ENCODE data around the gene FASTKD1. TPM values are rescaled to one million over a fixed set of nuclear protein-coding genes. Genes with fewer than 3 reads are reported as not detected.
"Not testable (repeated sequence)": the region's sequence is repeated elsewhere in the genome, so short reads cannot be mapped to it uniquely, and the experiment has no call there.

Gene FASTKD1
- total RNA-seq, 1 experiment from 2014 or later: 40.4 TPM

DNA sequence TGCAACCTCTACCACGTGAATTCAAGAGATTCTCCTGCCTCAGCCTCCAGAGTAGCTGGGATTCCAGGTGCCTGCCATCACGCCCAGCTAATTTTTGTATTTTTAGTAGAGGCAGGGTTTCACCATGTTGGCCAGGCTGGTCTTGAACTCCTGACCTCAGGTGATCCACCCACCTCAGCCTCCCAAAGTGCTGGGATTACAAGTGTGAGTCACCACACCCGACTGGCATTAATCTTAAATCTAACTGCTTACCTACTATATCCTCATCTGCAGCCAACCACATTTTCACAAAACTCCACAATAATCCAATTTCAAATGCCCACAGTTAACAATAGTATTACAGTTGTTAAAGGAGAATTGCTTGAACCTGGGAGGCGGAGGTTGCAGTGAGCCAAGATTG, 2.9 kb downstream of the FASTKD1 start:
- DNase-seq (ENCODE audit: low spot score): not testable (repeated sequence)

DNA sequence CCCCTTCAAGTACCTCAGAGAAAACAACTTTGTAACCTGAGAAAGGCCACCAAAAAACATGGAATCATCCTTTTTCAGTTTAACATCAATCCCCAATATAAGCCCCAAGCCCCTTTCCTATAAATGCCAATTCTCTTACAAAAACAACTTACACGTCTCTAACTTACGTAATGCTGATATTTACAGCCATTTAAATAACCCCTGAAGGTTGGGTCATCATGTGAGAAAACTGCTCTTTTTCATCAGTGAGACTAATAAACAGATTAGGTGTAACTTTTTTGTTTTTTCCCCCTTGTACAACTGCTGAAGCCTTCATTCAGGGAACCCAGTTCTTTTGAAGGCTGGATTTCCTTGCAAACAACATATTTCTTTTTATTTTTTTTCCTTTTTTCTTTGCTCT, 3.7 kb downstream of the FASTKD1 start:
- DNase-seq (ENCODE audit: low spot score): no peak

DNA sequence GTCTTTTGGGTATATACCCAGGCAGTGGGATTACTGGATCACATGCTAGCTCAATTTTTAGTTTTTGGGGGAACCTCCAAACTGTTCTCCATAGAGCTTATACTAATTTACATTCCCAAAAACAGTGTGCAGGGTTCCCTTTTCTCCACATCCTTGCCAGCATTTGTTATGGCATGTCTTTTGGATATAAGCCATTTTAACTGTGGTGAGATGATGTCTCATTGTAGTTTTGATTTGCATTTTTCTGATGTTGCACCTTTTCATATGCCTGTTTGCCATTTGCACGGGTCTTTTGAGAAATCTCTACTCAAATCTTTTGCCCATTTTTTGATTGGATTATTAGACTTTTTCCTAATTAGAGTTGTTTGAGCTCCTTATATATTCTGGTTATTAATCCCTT, 8.0 kb downstream of the FASTKD1 start:
- no peak for DNase-seq (ENCODE audit: low spot score)

DNA sequence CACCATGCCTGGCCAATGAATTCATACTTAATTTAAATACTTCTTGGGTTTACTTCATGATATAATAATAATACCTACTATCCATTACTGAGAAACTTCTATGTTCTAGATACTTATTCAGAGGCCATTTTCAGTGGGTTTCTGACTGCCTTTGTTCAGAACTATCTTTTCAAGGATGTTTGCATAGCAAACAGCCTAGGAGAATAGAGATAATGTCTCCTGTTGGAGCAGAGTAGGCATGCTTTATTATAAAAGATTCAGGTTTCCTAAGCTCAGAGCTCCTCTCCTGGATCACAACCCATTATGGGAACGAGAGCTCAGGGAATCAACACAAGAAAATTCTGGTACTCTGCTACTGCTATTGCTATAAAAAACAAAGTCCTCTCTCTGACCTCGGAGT, 11.1 kb downstream of the FASTKD1 start:
- DNase-seq (ENCODE audit: low spot score): no peak

DNA sequence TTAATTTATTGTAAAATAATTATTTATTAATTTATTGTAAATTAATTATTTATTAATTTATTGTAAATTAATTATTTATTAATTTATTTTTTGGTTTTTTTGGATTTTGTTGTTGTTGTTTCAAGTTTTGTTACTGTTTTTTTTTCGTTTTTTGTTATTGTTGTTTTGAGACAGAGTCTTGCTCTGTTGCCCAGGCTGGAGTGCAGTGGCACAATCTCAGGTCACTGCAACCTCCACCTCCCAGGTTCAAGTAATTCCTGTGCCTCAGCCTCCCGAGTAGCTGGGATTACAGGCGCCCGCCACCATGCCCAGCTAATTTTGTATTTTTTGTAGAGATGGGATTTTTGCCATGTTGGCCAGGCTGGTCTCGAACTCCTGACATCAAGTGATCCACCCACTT, 11.6 kb downstream of the FASTKD1 start:
- not testable (repeated sequence) for DNase-seq (ENCODE audit: low spot score)

DNA sequence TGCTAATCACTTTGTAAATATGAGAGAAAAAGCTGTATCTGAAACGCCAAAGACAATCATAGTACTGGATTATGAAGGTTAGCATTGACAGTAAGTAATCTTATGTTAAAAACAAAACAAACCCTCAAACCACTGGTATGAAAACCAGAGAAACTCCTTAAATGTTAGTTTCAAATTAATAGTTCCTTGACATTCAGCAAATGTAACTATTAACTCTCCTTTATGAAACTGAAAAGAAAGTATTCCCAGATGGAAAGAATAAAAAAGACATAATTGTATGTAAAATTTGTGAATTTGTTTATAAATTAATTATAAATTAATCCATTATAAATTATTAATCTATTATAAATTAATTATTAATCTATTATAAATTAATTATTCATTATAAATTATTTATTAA, 12.3 kb downstream of the FASTKD1 start:
- DNase-seq (ENCODE audit: low spot score): no peak

DNA sequence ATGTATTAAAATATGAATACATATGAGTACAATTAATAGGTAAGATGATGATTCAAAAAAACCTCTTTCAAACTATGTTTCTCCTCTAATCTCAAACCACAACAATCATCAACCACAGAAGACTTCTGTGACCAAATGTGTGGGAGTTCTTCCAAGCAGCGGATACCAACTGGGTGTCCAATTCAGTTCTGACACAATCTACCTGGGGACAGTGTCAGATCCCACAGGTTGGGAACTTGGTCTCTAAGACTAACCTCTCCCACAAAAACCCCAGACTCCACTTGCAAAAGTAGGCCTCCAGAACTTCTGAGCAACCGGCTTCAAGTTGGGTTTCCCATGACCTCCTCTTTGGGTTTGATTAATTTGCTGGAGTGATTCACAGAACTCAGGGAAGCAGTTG, 26.9 kb downstream of the FASTKD1 start:
- DNase-seq (ENCODE audit: low spot score): no peak

DNA sequence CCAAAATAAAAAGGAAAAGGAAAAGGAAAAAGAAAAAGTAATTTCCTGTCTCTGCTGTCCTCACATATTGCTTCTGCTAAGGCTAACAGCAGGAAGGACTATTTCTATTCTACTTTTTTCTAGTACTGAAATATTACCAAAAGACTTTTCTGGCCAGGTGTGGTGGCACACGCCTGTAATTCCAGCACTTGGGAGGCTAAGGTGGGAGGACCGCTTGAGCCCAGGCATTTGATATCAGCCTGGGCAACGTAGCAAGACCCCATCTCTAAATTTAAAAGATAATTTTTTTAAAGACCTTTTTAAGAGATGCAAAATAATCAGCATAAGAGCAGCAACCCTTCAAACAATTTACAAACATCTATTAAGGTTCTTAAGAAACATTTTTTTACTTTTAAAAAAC, 31.2 kb downstream of the FASTKD1 start:
- DNase-seq (ENCODE audit: low spot score): no peak

DNA sequence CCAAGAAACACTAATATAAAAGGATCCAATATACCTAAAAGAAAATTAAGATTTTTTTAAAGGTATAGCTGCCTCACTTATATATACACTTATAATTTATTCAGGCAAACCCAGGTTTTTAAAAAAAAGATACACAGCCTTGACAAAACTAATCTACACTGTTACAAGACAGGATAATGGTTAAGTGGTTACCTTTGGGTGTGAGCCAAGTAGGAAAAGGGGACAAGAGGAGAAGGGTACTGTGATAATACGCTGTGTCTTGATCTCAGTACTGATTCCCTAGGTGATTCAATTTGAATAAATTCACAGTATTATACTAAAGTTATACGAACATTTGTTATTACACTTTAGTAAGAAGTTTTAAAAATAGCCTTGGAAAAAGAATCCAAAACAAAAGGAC, 33.5 kb downstream of the FASTKD1 start:
- no peak for DNase-seq (ENCODE audit: low spot score)

DNA sequence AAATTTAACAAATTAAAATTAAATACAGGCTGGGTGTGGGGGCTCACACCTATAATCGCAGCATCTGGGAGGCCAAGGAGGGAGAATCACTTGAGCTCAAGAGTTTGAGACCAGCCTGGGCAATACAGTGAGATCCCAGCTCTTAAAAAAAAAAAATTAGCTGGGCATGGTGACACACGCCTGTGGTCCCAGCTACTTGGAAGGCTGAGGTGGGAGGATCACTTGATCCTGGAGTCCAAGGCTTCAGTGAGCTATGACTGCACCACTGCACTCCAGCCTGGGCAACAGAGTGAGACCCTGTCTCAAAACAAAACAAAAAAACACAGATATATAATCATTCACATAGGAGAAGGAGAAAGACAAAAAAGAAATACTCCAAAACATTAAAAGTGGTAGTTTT, 34.2 kb downstream of the FASTKD1 start:
- DNase-seq (ENCODE audit: low spot score): not testable (repeated sequence)

DNA sequence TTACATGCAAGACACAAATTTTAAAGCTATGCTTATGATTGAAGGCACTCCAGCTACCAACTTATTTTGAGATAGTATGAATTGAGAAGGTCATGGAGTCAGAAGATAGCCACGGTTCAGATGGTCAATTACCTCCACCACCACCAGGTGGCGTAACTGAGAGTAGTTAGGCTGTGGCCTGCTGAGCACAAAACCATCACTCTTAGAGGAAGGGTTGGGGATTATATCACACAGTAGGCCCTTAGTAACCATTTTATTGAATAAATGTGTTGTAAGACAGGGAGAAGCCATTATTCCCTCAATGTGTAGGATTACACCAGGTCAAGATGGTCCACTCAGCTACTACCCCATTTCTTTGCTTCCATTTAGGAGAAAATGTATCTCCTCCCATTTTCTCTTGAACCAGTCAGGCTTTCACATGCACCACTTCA, 45.4 kb downstream of the FASTKD1 start:
- peak; percentile 59 for DNase-seq (ENCODE audit: low spot score)

DNA sequence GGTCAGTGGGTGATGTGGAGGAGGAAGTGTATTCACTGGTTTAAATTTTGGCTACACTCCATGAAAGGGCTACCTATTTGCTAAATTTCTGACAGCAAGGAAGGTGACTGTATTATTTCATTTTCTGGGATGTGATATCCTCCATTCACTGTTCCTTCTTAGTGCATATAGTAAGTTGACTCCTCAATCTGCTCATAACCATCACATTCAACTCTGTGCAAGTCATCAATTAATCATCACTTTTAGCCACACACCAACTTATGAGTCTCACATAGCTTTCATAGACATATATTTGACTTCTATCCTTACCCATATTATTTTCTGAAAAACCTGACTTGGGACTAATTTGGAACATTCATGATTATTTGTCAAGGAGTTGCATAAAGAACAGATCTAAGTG, 47.2 kb downstream of the FASTKD1 start:
- no peak for DNase-seq (ENCODE audit: low spot score)

DNA sequence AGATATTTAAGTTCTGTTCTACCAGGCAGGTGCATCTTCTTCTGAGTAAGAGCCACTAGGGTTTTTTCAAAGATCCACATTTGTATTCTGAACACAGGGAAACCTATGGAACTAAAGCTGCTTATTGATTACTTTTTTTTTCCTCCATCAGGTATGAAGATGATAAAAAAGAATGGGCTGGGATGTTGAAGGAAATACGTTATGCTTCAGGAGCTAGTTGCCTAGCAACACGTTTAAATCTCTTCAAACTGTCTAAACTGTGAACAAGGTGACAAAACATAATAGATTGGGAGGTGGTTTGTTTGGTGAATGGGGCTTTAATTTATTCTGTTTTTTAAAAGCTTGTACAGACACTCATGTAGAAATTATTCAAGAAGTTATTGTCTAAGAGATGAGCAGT, 48.2 kb downstream of the FASTKD1 start:
- no peak for DNase-seq (ENCODE audit: low spot score)

DNA sequence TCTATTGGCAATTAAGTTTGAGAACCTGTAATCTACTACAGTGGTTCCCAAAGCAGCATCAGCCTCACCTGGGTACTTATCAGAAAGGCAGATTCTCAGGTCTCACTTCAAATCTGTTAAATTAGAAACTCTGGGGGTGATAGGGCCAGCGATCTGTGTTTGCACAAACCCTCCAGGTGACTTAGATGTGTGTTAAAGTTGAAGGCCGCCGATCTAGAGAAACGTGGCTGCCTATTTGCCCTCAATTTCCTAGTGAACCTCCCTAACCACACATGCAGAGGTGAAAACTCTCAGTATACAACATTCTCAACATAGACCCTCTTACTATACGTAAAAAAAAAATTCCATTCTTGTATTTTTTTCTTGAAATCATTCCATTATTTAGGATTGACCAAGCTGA, 50.0 kb downstream of the FASTKD1 start:
- DNase-seq (ENCODE audit: low spot score): no peak

DNA sequence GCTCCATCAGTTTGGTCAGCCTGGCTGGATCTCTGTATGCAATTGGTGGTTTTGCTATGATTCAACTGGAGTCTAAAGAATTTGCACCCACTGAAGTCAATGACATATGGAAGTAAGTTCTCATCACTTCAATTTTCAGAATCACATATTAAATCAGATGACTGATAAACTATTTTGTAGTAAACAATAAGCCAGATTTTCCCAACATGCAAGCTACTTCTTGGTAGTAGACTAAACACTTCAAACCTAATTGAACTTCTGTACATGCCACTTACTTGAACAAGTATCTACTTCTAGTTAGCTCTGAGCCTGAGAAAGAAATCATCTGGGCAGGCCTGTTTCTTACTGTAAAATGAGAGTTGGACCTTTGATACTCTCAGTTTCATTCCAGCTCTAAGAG, 52.8 kb downstream of the FASTKD1 start:
- no peak for DNase-seq (ENCODE audit: low spot score)

DNA sequence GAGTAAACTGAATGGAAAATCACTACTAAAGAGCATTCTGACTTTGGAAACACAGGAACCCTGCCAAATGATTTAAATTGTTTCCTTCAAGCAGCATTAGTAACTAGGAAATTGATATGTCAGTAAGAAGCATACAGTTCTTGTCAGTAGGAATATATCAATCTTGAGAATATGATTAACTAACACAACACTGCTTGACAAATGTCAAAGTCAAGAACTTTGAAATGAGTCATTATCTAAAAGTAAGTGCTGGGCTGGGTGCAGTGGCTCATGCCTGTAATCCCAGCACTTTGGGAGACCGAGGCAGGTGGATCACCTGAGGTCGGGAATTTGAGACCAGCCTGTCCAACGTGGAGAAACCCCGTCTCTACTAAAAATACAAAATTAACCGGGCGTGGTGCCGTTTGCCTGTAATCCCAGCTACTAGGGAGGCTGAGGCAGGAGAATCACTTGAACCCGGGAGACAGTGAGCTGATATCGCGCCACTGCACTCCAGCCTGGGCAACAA, 57.1 kb downstream of the FASTKD1 start:
- not testable (repeated sequence) for DNase-seq (ENCODE audit: low spot score)

DNA sequence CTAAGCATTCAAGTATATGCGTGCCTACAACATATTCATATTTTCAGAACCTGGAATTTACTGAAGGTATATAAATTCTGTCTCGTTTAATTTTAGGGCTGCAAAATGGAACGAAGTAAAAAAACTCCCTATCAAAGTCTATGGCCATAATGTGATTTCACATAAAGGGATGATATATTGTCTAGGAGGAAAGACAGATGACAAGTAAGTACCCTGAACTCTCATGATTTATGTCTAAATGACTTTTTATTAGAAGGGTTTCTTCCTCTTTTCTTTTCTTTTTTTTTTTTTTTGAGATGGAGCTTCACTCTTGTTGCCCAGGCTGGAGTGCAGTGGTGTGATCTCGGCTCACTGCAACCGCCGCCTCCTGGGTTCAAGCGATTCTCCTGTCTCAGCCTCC, 58.9 kb downstream of the FASTKD1 start:
- DNase-seq (ENCODE audit: low spot score): not testable (repeated sequence)

DNA sequence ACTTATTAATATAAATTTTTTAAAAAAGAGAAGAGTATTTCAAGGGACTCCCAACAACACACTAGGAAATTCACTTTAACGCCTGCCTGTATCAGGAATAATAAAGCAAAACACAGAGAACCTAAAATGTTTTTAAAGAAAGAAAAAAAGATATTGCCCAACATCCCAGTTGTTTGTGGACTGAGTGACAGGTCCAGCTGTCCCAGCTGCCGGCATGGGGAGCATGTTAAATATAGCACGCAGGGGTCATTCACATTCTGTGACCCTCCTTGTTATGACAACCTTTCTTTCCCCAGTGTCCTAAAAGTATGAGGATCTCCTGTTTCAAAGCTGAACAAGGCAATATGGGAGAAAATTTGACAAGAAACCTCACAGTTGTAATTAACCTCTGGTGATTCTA, 59.7 kb downstream of the FASTKD1 start:
- DNase-seq (ENCODE audit: low spot score): no peak

DNA sequence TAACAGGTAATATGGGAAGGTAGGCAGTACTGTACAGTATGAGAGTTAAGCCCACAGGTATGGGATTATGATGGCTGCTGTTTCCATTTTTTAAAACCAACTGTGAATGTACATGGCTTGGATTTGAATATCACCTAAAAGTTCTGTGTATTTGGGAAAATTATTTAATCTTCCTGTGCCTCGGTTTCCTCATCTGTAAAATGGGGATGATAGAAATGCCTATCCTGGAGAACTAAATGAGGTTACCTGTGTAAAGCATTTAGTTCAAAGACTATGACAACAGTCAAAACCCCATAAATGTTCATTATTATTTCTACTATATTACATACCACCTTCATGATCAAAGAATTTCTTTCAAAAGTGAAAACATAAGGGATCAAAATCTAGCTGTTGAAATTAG, 60.6 kb downstream of the FASTKD1 start:
- DNase-seq (ENCODE audit: low spot score): no peak

DNA sequence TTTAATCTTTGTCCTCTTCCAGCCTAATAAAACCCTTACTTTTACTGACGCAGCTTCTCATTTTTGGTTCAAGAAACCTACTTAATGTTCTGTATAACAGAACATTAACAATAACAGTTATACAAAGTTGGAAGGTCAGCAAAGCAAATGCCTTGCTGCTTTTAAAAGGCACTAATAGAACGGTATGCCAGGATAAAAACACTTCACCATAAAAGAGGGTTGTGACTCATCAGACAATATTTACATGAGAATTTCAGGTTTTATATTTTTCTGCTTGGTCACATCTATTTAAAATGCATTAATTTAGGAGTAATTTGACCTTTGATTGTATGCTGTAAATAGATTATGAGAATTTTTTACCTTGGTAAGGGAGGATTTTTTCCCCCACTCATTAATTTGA, 61.1 kb downstream of the FASTKD1 start:
- DNase-seq (ENCODE audit: low spot score): no peak

DNA sequence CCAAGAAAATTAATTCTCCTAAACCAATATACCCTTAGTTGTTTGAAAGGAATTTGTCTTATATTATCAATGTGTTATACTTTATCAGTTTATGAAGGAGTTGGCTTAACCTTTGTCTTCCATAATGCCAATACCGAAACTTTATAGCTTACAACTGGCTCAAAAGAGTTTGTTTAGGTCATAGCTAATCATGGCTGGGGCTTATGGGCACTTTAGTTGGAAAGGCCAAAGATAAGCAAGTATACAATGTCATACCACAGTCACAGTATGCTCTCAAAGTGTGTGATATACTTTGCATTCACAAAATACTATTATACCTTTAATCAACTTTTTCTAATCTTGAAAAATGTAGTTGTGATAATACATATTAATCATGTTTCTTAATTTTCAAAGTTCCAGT, 61.8 kb downstream of the FASTKD1 start:
- no peak for DNase-seq (ENCODE audit: low spot score)

DNA sequence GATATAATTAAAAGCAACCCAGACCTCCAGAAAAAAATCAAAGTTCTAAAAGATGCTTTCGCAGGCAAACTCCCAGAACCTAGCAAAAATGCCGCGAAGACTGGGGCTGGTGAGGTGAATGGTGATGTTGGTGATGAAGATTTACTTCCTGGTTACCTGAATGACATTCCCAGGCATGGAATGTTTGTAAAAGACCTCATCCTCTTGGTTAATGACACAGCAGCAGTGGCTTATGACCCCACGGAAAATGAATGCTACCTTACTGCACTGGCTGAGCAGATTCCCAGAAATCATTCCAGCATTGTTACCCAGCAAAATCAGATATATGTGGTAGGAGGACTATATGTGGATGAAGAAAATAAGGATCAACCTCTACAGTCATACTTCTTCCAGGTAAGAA, 63.2 kb downstream of the FASTKD1 start:
- DNase-seq (ENCODE audit: low spot score): no peak

DNA sequence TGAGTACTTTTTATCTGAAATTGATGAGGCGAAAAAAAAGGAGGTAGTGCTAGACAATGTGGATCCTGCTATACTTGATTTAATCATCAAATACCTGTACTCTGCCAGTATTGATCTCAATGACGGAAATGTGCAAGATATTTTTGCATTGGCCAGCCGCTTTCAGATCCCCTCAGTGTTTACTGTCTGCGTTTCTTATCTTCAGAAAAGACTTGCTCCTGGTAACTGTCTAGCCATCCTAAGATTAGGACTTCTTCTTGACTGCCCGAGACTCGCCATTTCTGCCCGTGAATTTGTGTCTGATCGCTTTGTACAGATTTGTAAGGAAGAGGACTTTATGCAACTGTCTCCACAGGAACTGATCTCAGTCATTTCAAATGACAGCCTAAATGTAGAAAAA, 63.7 kb downstream of the FASTKD1 start:
- DNase-seq (ENCODE audit: low spot score): no peak

DNA sequence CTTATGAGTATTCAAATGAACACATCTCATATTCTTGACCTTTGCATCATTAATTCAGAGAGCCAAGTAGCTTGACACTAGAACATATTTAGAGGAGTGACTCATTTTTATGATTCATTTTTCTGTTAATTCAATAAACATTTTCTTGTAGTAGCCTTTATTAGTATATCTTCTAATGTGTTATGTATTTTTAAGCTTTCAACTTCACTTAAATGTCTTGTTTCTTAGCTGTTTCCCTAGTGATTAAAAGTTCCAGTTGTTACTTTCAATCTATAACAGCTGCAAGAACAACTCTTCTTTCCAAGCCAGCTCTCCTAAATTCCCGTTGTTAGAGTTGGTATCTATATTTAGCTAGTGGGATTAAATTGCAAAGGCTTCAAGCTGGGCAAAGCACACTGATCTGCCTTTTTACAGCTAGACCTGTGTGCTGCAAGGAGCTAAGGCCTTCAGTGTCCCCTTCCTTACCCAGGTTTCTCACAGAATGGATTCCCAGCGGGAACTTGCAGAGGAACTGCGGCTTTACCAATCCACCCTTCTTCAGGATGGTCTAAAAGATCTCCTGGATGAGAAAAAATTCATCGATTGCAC, 64.3 kb downstream of the FASTKD1 start, which contains the start of gene KLHL41:
KLHL41 (plus strand) TSS at position 405 of the 588 bp plus-strand sequence; CDS start at position 482, 77 bp downstream.
- no peak for DNase-seq (ENCODE audit: low spot score)
